Type B pancreatic cell (in vitro differentiated cells): Measurements from ENCODE around the gene PKIB. TPM values are rescaled to one million over a fixed set of nuclear protein-coding genes. Genes with fewer than 3 reads are reported as not detected.
"Not testable (repeated sequence)": the region's sequence is repeated elsewhere in the genome, so short reads cannot be mapped to it uniquely, and the experiment has no call there.

Experiments used
- DNase-seq: peaks from one replicate; pipeline ENCODE4 v3.0.0; 2021; ENCODE audit warnings: mixed read lengths; ENCODE audit not compliant: unreplicated experiment; ENCODE audit errors: extremely low spot score
- H3K27ac Mint-ChIP-seq: 2 replicates; pipeline ENCODE4 v1.8.0; 2021; ENCODE audit warnings: mild to moderate bottlenecking, mixed read lengths
- H3K27me3 Mint-ChIP-seq: 2 replicates; pipeline ENCODE4 v1.8.0; 2021; ENCODE audit warnings: mixed read lengths
- H3K36me3 Mint-ChIP-seq: 2 replicates; pipeline ENCODE4 v1.8.0; 2021; ENCODE audit warnings: mixed read lengths
- H3K4me1 Mint-ChIP-seq: one replicate; pipeline ENCODE4 v1.8.0; 2021; ENCODE audit warnings: mixed read lengths; ENCODE audit not compliant: unreplicated experiment
- H3K4me3 Mint-ChIP-seq: 2 replicates; pipeline ENCODE4 v1.8.0; 2021; ENCODE audit warnings: mild to moderate bottlenecking, mixed read lengths
- H3K9me3 Mint-ChIP-seq: 2 replicates; pipeline ENCODE4 v1.8.0; 2021; ENCODE audit warnings: mixed read lengths
- CTCF ChIP-seq: fragments of 200-600 bp; sonication (generic); conservative IDR thresholded peaks from 2 replicates; pipeline ENCODE4 v1.5.0; 2021; ENCODE audit warnings: antibody characterized with exemption, mild to moderate bottlenecking
- total RNA-seq: library from RNA; stranded (reverse); gene quantifications from 2 replicates; pipeline ENCODE4 v1.2.1, GENCODE V29; 2021; ENCODE audit warnings: low replicate concordance

Gene PKIB
- total RNA-seq, 1 donor from 2014 or later: 31.7 TPM

- no peaks in the 10 kb centered on the region for H3K4me1 Mint-ChIP-seq
- no peak overlapping the region for H3K27ac Mint-ChIP-seq
- H3K4me3 Mint-ChIP-seq: no peak overlapping the region
- TF ChIP-seq CTCF: peak; percentile 25
- H3K27me3 Mint-ChIP-seq: no peaks in the 10 kb centered on the region
- no peaks in the 10 kb centered on the region for H3K9me3 Mint-ChIP-seq
- no peak for DNase-seq
- H3K36me3 Mint-ChIP-seq: peaks cover 27% of the 10 kb centered on the region
Observed at GRCh38 chr6:122580737-122581136, 29.5 kb upstream of the PKIB start.

- no peak overlapping the region for H3K4me3 Mint-ChIP-seq
- no peaks in the 10 kb centered on the region for H3K4me1 Mint-ChIP-seq
- no peak overlapping the region for H3K27ac Mint-ChIP-seq
Observed at GRCh38 chr6:122589115-122589514, 21.1 kb upstream of the PKIB start.

GRCh38 chr6:122598295-122598694 is 11.9 kb upstream of the PKIB start:
- H3K4me1 Mint-ChIP-seq, H3K27me3 Mint-ChIP-seq, H3K4me3 Mint-ChIP-seq, DNase-seq, H3K27ac Mint-ChIP-seq: not testable (repeated sequence)
- Mint-ChIP-seq H3K9me3 (peaks cover 12% of the 10 kb centered on the region), H3K36me3 (peaks cover 23% of the 10 kb centered on the region)

More at GRCh38 chr6:122589115-122589514, 21.1 kb upstream of the PKIB start:
- Mint-ChIP-seq H3K36me3 (peaks cover 23% of the 10 kb centered on the region), H3K9me3 (peaks cover 5% of the 10 kb centered on the region), H3K27me3 (no peaks in the 10 kb centered on the region)
- TF ChIP-seq CTCF: no peak
- no peak for DNase-seq

GRCh38 chr6:122604676-122605075 is 5.5 kb upstream of the PKIB start:
- Mint-ChIP-seq H3K27me3 (peaks cover 5% of the 10 kb centered on the region), H3K9me3 (no peaks in the 10 kb centered on the region), H3K4me1 (peaks cover 5% of the 10 kb centered on the region), H3K36me3 (peaks cover 15% of the 10 kb centered on the region), H3K27ac (no peak overlapping the region), H3K4me3 (no peak overlapping the region)
- DNase-seq: no peak
- no peak for TF ChIP-seq CTCF

GRCh38 chr6:122610690-122611455 is 668 bp downstream of the PKIB start:
- Mint-ChIP-seq H3K36me3 (peaks cover 22% of the 10 kb centered on the region), H3K27ac (peak overlapping the region; percentile 94), H3K9me3 (peaks cover 7% of the 10 kb centered on the region), H3K27me3 (peaks cover 11% of the 10 kb centered on the region), H3K4me3 (peak overlapping the region; percentile 87), H3K4me1 (peaks cover 7% of the 10 kb centered on the region)
- DNase-seq: no peak
- TF ChIP-seq CTCF: no peak

- peaks cover 9% of the 10 kb centered on the region for H3K9me3 Mint-ChIP-seq
- no peak overlapping the region for H3K27ac Mint-ChIP-seq
- no peak for TF ChIP-seq CTCF
- no peak for DNase-seq
- H3K4me1 Mint-ChIP-seq: peaks cover 7% of the 10 kb centered on the region
- peaks cover 11% of the 10 kb centered on the region for H3K27me3 Mint-ChIP-seq
- H3K4me3 Mint-ChIP-seq: no peak overlapping the region
- H3K36me3 Mint-ChIP-seq: peaks cover 20% of the 10 kb centered on the region
Observed at GRCh38 chr6:122612838-122613237, 2.6 kb downstream of the PKIB start.
